ENCODE data around the gene GPR55. TPM values are rescaled to one million over a fixed set of nuclear protein-coding genes. Genes with fewer than 3 reads are reported as not detected.
A peak's percentile ranks its signal among the peaks of the same experiment; 100 is the strongest.

The GPR55 gene
- total RNA-seq, 1 experiment from 2014 or later = 0.07 TPM

GRCh38 chr2:230904856-230905447 is 20.1 kb downstream of the GPR55 start:
- DNase-seq (ENCODE audit: extremely low read depth, low read depth) = no peak

GRCh38 chr2:230903231-230904150 is 21.6 kb downstream of the GPR55 start:
- DNase-seq (ENCODE audit: extremely low read depth, low read depth) = no peak

GRCh38 chr2:230902180-230902899 is 22.7 kb downstream of the GPR55 start:
- DNase-seq (ENCODE audit: extremely low read depth, low read depth) = peak; percentile 63

GRCh38 chr2:230901006-230901405 is 24.0 kb downstream of the GPR55 start:
- no peak for DNase-seq (ENCODE audit: extremely low read depth, low read depth)

- no peak for DNase-seq (ENCODE audit: extremely low read depth, low read depth)
Measured at GRCh38 chr2:230900336-230900995, 24.6 kb downstream of the GPR55 start.

GRCh38 chr2:230899786-230900185 is 25.3 kb downstream of the GPR55 start:
- no peak for DNase-seq (ENCODE audit: extremely low read depth, low read depth)

- DNase-seq (ENCODE audit: extremely low read depth, low read depth) = no peak
Measured at GRCh38 chr2:230899287-230899686, 25.8 kb downstream of the GPR55 start.

GRCh38 chr2:230898713-230899091 is 26.3 kb downstream of the GPR55 start:
- no peak for DNase-seq (ENCODE audit: extremely low read depth, low read depth)

GRCh38 chr2:230898016-230898712 is 26.9 kb downstream of the GPR55 start:
- DNase-seq (ENCODE audit: extremely low read depth, low read depth) = no peak

GRCh38 chr2:230896346-230897115 is 28.5 kb downstream of the GPR55 start:
- DNase-seq (ENCODE audit: extremely low read depth, low read depth) = no peak

GRCh38 chr2:230895536-230896345 is 29.3 kb downstream of the GPR55 start:
- no peak for DNase-seq (ENCODE audit: extremely low read depth, low read depth)

GRCh38 chr2:230893841-230894781 is 30.9 kb downstream of the GPR55 start:
- DNase-seq (ENCODE audit: extremely low read depth, low read depth) = no peak

GRCh38 chr2:230893338-230893737 is 31.7 kb downstream of the GPR55 start:
- DNase-seq (ENCODE audit: extremely low read depth, low read depth) = no peak

GRCh38 chr2:230891509-230891908 is 33.5 kb downstream of the GPR55 start:
- DNase-seq (ENCODE audit: extremely low read depth, low read depth) = no peak

- DNase-seq (ENCODE audit: extremely low read depth, low read depth) = no peak
Measured at GRCh38 chr2:230891064-230891463, 34.0 kb downstream of the GPR55 start.

- DNase-seq (ENCODE audit: extremely low read depth, low read depth) = no peak
Measured at GRCh38 chr2:230890646-230891045, 34.4 kb downstream of the GPR55 start.

GRCh38 chr2:230889911-230890601 is 35.0 kb downstream of the GPR55 start:
- DNase-seq (ENCODE audit: extremely low read depth, low read depth) = no peak
